PC-3 (cell line): Measurements from ENCODE around the gene SAG. TPM values are rescaled to one million over a fixed set of nuclear protein-coding genes. Genes with fewer than 3 reads are reported as not detected.
A peak's percentile ranks its signal among the peaks of the same experiment; 100 is the strongest.

ENCODE experiments used
- ATAC-seq: fragments of 200-7000 bp; cut with Tn5 transposase; 2 replicates; pipeline ENCODE4 v1.9.1; 2020; ENCODE audit warnings: mild to moderate bottlenecking, moderate library complexity
- BruUV-seq: library from RNA; stranded (reverse); fragments of 400-500 nt; replicated peaks from 2 replicates; lab custom pipeline; 2021; lab: Mats Ljungman, UMichigan
- CTCF ChIA-PET: fragments of 300-600 bp; sonication (Branson Sonifier 250); formaldehyde crosslinking; loops from one replicate; lab custom pipeline; 2022; ENCODE audit warnings: antibody characterized with exemption; lab: Charles Lee
- POLR2A ChIA-PET: fragments of 300-600 bp; sonication (Branson Sonifier 250); formaldehyde crosslinking; loops from one replicate; lab custom pipeline; 2022; ENCODE audit warnings: antibody characterized with exemption; ENCODE audit not compliant: unreplicated experiment; lab: Charles Lee
- DNase-seq: peaks from one replicate; pipeline ENCODE4 v3.0.0-alpha.2; 2015
- H2AFZ ChIP-seq: fragments of 300-600 bp; sonication (generic); 2 replicates; pipeline ENCODE4 v1.6.0; 2016; ENCODE audit warnings: antibody characterized with exemption, low read length
- H3F3A ChIP-seq: fragments of 300-600 bp; sonication (generic); one replicate; pipeline ENCODE4 v1.6.0; 2017; ENCODE audit warnings: antibody characterized with exemption, low read length, control low read depth, mild to moderate bottlenecking; ENCODE audit not compliant: unreplicated experiment
- H3K27ac ChIP-seq: fragments of 300-600 bp; sonication (generic); 2 replicates; pipeline ENCODE4 v1.5.1; 2016; ENCODE audit warnings: mild to moderate bottlenecking, low read length
- H3K27me3 ChIP-seq: fragments of 300-600 bp; sonication (generic); 2 replicates; pipeline ENCODE4 v1.6.1; 2016; ENCODE audit warnings: low read length, mixed read lengths
- H3K36me3 ChIP-seq: fragments of 300-600 bp; sonication (generic); 2 replicates; pipeline ENCODE4 v1.6.1; 2016; ENCODE audit warnings: low read depth, mixed run types, low read length, mixed read lengths
- H3K4me1 ChIP-seq: fragments of 300-600 bp; sonication (generic); 2 replicates; pipeline ENCODE4 v1.5.1; 2016; ENCODE audit warnings: low read length; ENCODE audit not compliant: insufficient read depth
- H3K4me2 ChIP-seq: fragments of 300-600 bp; sonication (generic); 2 replicates; pipeline ENCODE4 v1.6.0; 2016; ENCODE audit warnings: low read length
- H3K4me3 ChIP-seq: fragments of 300-600 bp; sonication (generic); 2 replicates; pipeline ENCODE4 v1.5.1; 2016; ENCODE audit warnings: mild to moderate bottlenecking, low read length, mixed read lengths
- H3K79me2 ChIP-seq: fragments of 300-600 bp; sonication (generic); 2 replicates; pipeline ENCODE4 v1.6.1; 2017; ENCODE audit warnings: low read length, mixed read lengths
- H3K9ac ChIP-seq: fragments of 300-600 bp; sonication (generic); 2 replicates; pipeline ENCODE4 v1.6.0; 2016; ENCODE audit warnings: mild to moderate bottlenecking, low read length
- H3K9me2 ChIP-seq: fragments of 300-600 bp; sonication (generic); replicated peaks from 2 replicates; pipeline ENCODE4 v1.6.1; 2016; ENCODE audit warnings: mixed run types, low read length, mixed read lengths
- H3K9me3 ChIP-seq: fragments of 300-600 bp; sonication (generic); 2 replicates; pipeline ENCODE4 v1.6.1; 2016; ENCODE audit warnings: low read length, mixed read lengths
- H4K20me1 ChIP-seq: fragments of 300-600 bp; sonication (generic); 2 replicates; pipeline ENCODE4 v1.6.1; 2016; ENCODE audit warnings: low read length, mixed read lengths
- EZH2 ChIP-seq: fragments of 300-600 bp; sonication (generic); IDR thresholded peaks from one replicate; pipeline ENCODE4 v1.6.1; 2017; ENCODE audit warnings: antibody characterized with exemption, mild to moderate bottlenecking, low read length; ENCODE audit not compliant: unreplicated experiment
- EZH2phosphoT487 ChIP-seq: fragments of 300-600 bp; sonication (generic); IDR thresholded peaks from 2 replicates; pipeline ENCODE4 v1.6.1; 2018; ENCODE audit warnings: mild to moderate bottlenecking, antibody characterized with exemption, low read length, borderline replicate concordance
- intact Hi-C: fragments of 100-400 bp; cut with micrococcal nuclease; formaldehyde crosslinking; loops from 2 replicates; pipeline ENCODE4 v1.9.0; 2023
- total RNA-seq: library from RNA; depleted of rRNA; stranded (reverse); fragments of >200 nt; gene quantifications from 2 replicates; pipeline ENCODE4 v1.2.3, GENCODE V29; 2014
- TF ChIP-seq, protein P1 (sequence below): fragments of 300-600 bp; sonication (generic); conservative IDR thresholded peaks from 2 replicates; pipeline ENCODE4 v1.5.1; 2017; ENCODE audit warnings: antibody characterized with exemption, low read depth, mild to moderate bottlenecking, low read length

Gene SAG
- total RNA-seq, 1 experiment from 2014 or later: not detected

DNA sequence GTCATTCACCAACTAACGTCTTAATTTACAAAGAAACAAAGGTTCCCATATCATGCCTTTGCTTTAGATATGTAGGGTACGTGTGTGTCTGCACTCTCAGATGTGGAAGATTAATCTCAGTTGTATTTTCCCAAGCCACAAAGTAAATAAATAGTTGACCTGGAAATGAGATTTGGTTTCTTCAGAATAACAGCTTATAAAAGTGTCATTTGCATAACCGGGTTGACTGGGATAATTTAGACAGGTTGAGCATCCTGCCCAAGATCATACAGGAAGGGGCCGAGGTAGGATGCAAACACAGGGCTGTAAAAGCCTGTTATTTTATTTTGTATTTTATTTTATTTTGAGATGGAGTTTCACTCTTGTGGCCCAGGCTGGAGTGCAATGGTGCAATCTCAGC, 36.7 kb upstream of the SAG start:
- H4K20me1 ChIP-seq: peaks cover 70% of the 10 kb centered on the region
- H3K4me3 ChIP-seq: no peak overlapping the region
- H3K36me3 ChIP-seq: peaks cover 94% of the 10 kb centered on the region
- no peak overlapping the region for H3K4me2 ChIP-seq
- TF ChIP-seq, protein P1, sequence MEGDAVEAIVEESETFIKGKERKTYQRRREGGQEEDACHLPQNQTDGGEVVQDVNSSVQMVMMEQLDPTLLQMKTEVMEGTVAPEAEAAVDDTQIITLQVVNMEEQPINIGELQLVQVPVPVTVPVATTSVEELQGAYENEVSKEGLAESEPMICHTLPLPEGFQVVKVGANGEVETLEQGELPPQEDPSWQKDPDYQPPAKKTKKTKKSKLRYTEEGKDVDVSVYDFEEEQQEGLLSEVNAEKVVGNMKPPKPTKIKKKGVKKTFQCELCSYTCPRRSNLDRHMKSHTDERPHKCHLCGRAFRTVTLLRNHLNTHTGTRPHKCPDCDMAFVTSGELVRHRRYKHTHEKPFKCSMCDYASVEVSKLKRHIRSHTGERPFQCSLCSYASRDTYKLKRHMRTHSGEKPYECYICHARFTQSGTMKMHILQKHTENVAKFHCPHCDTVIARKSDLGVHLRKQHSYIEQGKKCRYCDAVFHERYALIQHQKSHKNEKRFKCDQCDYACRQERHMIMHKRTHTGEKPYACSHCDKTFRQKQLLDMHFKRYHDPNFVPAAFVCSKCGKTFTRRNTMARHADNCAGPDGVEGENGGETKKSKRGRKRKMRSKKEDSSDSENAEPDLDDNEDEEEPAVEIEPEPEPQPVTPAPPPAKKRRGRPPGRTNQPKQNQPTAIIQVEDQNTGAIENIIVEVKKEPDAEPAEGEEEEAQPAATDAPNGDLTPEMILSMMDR: no peak
- TF ChIP-seq EZH2 (no peak), EZH2phosphoT487 (no peak)
- H3K9ac ChIP-seq: no peak overlapping the region
- H3K79me2 ChIP-seq: peaks cover 68% of the 10 kb centered on the region
- no peak overlapping the region for H2AFZ ChIP-seq
- H3K9me2 ChIP-seq: no peaks in the 10 kb centered on the region
- H3K9me3 ChIP-seq: no peaks in the 10 kb centered on the region
- 0 out of 2 replicates have a peak overlapping the region, but pooled peaks have one; percentile 8 for H3K27ac ChIP-seq
- intact Hi-C loops: no loop called here
- ATAC-seq (no peak), DNase-seq (no peak)
- no peaks in the 10 kb centered on the region for H3K4me1 ChIP-seq
- no peaks in the 10 kb centered on the region for H3F3A ChIP-seq
- POLR2A ChIA-PET: no interaction called here
- BruUV-seq: no TSS peak
- H3K27me3 ChIP-seq: no peaks in the 10 kb centered on the region
- CTCF ChIA-PET: no interaction called here

DNA sequence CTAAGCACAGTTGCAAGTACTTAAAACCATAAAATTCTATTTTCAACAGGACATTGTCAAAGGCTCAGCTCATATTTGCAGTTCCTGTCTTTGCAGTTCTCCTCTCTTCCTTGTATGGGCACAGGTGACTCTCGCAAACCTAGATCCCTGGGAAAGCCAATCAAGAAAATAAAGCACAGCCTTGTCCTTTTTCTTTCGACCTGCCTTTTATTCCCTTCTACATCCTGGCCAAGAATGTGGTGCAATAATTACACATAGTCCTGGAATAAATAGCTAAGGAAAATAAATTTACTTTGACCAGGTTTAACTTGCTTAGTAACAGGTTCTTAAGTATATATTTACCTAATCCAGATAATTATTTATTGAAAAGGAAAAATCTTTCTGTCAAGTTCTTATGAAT, 35.9 kb upstream of the SAG start:
- Histone ChIP-seq H3K4me2 (no peak overlapping the region), H3K9ac (no peak overlapping the region), H2AFZ (no peak overlapping the region), H3K79me2 (peaks cover 60% of the 10 kb centered on the region), H3K27me3 (no peaks in the 10 kb centered on the region), H3K4me3 (no peak overlapping the region), H3F3A (no peaks in the 10 kb centered on the region), H3K9me2 (no peaks in the 10 kb centered on the region), H3K36me3 (peaks cover 94% of the 10 kb centered on the region), H3K9me3 (no peaks in the 10 kb centered on the region), H4K20me1 (peaks cover 63% of the 10 kb centered on the region), H3K4me1 (no peaks in the 10 kb centered on the region), H3K27ac (0 out of 2 replicates have a peak overlapping the region, but pooled peaks have one; percentile 19)
- DNase-seq (no peak), ATAC-seq (peak; percentile 29; the same call in 1 of the 2 replicates)
- TF ChIP-seq EZH2phosphoT487 (no peak), EZH2 (no peak)
- TF ChIP-seq, protein P1: no peak
- intact Hi-C loops: no loop called here
- ChIA-PET POLR2A (no interaction called here), CTCF (no interaction called here)
- no TSS peak for BruUV-seq

DNA sequence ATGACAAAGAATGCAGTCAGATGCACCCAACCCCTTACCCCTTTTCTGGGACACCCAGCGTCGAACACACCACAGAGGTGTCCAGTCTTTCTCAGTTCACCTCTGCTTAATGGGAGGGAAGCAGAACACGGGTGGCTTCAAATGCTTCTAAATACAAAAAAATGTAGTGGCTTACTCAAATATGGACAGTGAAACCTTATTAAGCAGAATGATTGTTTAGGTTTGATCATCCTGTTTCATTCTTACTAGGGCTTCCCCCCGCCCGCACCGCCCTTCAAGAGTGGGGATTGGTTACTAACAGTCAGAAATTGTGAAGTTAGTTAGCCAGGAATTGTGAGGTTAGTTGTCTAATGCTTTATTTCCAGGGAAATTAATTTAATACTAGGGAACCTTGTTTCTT, 34.5 kb upstream of the SAG start:
- Histone ChIP-seq H3K36me3 (peaks cover 96% of the 10 kb centered on the region), H3K27me3 (no peaks in the 10 kb centered on the region), H2AFZ (no peak overlapping the region), H3K9me2 (no peaks in the 10 kb centered on the region), H3K79me2 (peaks cover 53% of the 10 kb centered on the region; the same call in 1 of the 2 replicates), H3K4me2 (no peak overlapping the region), H3F3A (no peaks in the 10 kb centered on the region), H4K20me1 (peaks cover 57% of the 10 kb centered on the region), H3K4me1 (no peaks in the 10 kb centered on the region), H3K27ac (no peak overlapping the region), H3K4me3 (no peak overlapping the region), H3K9ac (no peak overlapping the region), H3K9me3 (no peaks in the 10 kb centered on the region)
- ChIA-PET CTCF (no interaction called here), POLR2A (no interaction called here)
- no peak for DNase-seq
- ATAC-seq: no peak
- BruUV-seq: no TSS peak
- TF ChIP-seq EZH2phosphoT487 (no peak), EZH2 (no peak)
- TF ChIP-seq, protein P1: no peak
- intact Hi-C loops: no loop called here
